ENCODE measurements around the gene CASS4. TPM values are rescaled to one million over a fixed set of nuclear protein-coding genes. Genes with fewer than 3 reads are reported as not detected.

Gene CASS4
- total RNA-seq, 1 experiment from 2014 or later: 0.17 TPM

- Histone ChIP-seq H2AFZ (ENCODE audit: low read depth, low read length, poor library complexity, severe bottlenecking) (no peak overlapping the region), H4K20me1 (ENCODE audit: insufficient read depth) (no peaks in the 10 kb centered on the region), H3K4me2 (ENCODE audit: low read length) (peak overlapping the region; percentile 89), H3K9me3 (ENCODE audit: control insufficient read depth in 1 of 2, insufficient read depth in 1 of 2, low read depth in 1 of 2, low read length in 2 of 2) (no peaks in the 10 kb centered on the region), H3K79me2 (ENCODE audit: insufficient read depth, low read length) (peaks cover 95% of the 10 kb centered on the region), H3K27ac (ENCODE audit: low read depth, low read length) (peak overlapping the region; percentile 96; the same call in 1 of the 2 replicates), H3K36me3 (ENCODE audit: control insufficient read depth in 1 of 2, insufficient read depth in 2 of 2, low read length in 2 of 2) (peaks cover 37 to 42% of the 10 kb centered on the region in 2 experiments), H3K9me2 (ENCODE audit: insufficient read depth) (no peaks in the 10 kb centered on the region), H3K27me3 (ENCODE audit: insufficient read depth, low read length) (no peaks in the 10 kb centered on the region), H3K9ac (ENCODE audit: low read length) (peak overlapping the region; percentile 100), H3K4me3 (replicated peaks in 1 of 2; ENCODE audit: low read depth in 1 of 2, low read length in 2 of 2) (peak overlapping the region; percentile 87 to 98), H3K4me1 (ENCODE audit: control insufficient read depth in 1 of 2, insufficient read depth in 2 of 2, low read length in 2 of 2) (peaks cover 11 to 16% of the 10 kb centered on the region in 2 experiments; a peak in 3 of 4 replicates)
- ChIA-PET RAD21 (ENCODE audit: low non-redundant PET in 1 of 2, low total read pairs in 2 of 2, uncharacterized antibody in 2 of 2, unreplicated experiment in 2 of 2) (no interaction called here), POLR2A (no interaction called here), CTCF (no interaction called here)
- no peak for TF ChIP-seq POLR2A (IDR thresholded peaks at IDR 0.05; ENCODE audit: borderline replicate concordance, extremely low read depth, insufficient read depth, insufficient read length)
- TF ChIP-seq TCF7L2 (IDR thresholded peaks at IDR 0.05; ENCODE audit: borderline replicate concordance, extremely low read depth, insufficient read depth, insufficient read length): no peak
- ATAC-seq (no peak), DNase-seq (ENCODE audit: low read depth, low spot score) (no peak)
- intact Hi-C loops (cut with micrococcal nuclease): loop anchor here (5.0 kb wide), 2 partner anchors 74 to 959 kb away; partner anchors contain the start of genes RAE1 and RTF2
- no TSS peak for BruUV-seq (replicated peaks)
These were observed 18.4 kb upstream of the CASS4 start for GRCh38 chr20:56393653-56394052.

DNA sequence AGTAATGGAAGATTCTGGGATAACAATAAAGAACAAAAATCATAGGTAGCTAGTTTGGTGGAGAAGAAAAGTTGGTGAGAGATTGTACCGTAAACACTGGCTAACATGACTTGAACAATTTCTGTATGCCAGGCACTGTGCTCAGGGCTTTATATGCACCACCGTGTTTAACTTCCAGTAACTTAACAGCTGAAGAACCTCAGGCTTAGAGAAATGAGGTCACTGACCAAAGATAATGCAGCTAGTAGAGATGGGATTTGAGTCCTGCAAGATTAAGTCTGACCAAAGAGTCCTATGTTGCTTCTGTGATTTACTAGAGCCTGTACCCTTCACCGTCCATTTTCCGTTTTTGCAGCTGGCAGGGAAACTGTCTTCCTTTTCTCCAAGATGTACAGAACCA, 16.9 kb upstream of the CASS4 start:
- ATAC-seq (no peak), DNase-seq (ENCODE audit: low read depth, low spot score) (no peak)
- BruUV-seq (replicated peaks): no TSS peak
- ChIA-PET RAD21 (ENCODE audit: low non-redundant PET in 1 of 2, low total read pairs in 2 of 2, uncharacterized antibody in 2 of 2, unreplicated experiment in 2 of 2) (no interaction called here), POLR2A (no interaction called here), CTCF (no interaction called here)
- no peak overlapping the region for H2AFZ ChIP-seq (ENCODE audit: low read depth, low read length, poor library complexity, severe bottlenecking)
- H3K4me1 ChIP-seq (ENCODE audit: control insufficient read depth in 1 of 2, insufficient read depth in 2 of 2, low read length in 2 of 2): peaks cover 11 to 16% of the 10 kb centered on the region in 2 experiments; a peak in 3 of 4 replicates
- H3K79me2 ChIP-seq (ENCODE audit: insufficient read depth, low read length): peaks cover 95% of the 10 kb centered on the region
- H3K4me2 ChIP-seq (ENCODE audit: low read length): no peak overlapping the region
- no peak overlapping the region for H3K4me3 ChIP-seq (replicated peaks in 1 of 2; ENCODE audit: low read depth in 1 of 2, low read length in 2 of 2)
- no peaks in the 10 kb centered on the region for H3K27me3 ChIP-seq (ENCODE audit: insufficient read depth, low read length)
- TF ChIP-seq ZNF274 (IDR thresholded peaks at IDR 0.05; ENCODE audit: low read depth, low read length): no peak
- H3K9me2 ChIP-seq (ENCODE audit: insufficient read depth): no peaks in the 10 kb centered on the region
- H3K27ac ChIP-seq (ENCODE audit: low read depth, low read length): no peak overlapping the region
- H3K9me3 ChIP-seq (ENCODE audit: control insufficient read depth in 1 of 2, insufficient read depth in 1 of 2, low read depth in 1 of 2, low read length in 2 of 2): no peaks in the 10 kb centered on the region
- no peak overlapping the region for H3K9ac ChIP-seq (ENCODE audit: low read length)
- 0 out of 2 replicates have a peak, but pooled peaks cover under 1% of the 10 kb centered on the region for H4K20me1 ChIP-seq (ENCODE audit: insufficient read depth)
- intact Hi-C loops (cut with micrococcal nuclease): no loop called here
- H3K36me3 ChIP-seq (ENCODE audit: control insufficient read depth in 1 of 2, insufficient read depth in 2 of 2, low read length in 2 of 2): peaks cover 45% of the 10 kb centered on the region in 2 experiments

All from HCT116 (cell line).